DOHH2 (cell line): Measurements from ENCODE around the gene AGK.

ENCODE experiments used
- H3F3A ChIP-seq: fragments of 200-600 bp; sonication (generic), shearing (Covaris generic); 2 replicates; pipeline ENCODE4 v1.6.0; 2016; ENCODE audit warnings: antibody characterized with exemption, mild to moderate bottlenecking; ENCODE audit not compliant: control insufficient read depth, insufficient read depth
- H3K27ac ChIP-seq: fragments of 200-600 bp; sonication (generic); 2 replicates; pipeline ENCODE4 v1.5.1; 2014; ENCODE audit warnings: low read depth, mild to moderate bottlenecking, low read length, moderate library complexity
- H3K27me3 ChIP-seq: fragments of 200-600 bp; sonication (generic); 2 replicates; pipeline ENCODE4 v1.6.1; 2014; ENCODE audit warnings: mild to moderate bottlenecking, low read length, mixed read lengths; ENCODE audit not compliant: control insufficient read depth
- H3K36me3 ChIP-seq: fragments of 200-600 bp; sonication (generic); 2 replicates; pipeline ENCODE4 v1.6.1; 2014; ENCODE audit warnings: mild to moderate bottlenecking, low read length, moderate library complexity, mixed read lengths; ENCODE audit not compliant: control insufficient read depth
- H3K4me1 ChIP-seq: fragments of 200-600 bp; sonication (generic); 2 replicates; pipeline ENCODE4 v1.6.1; 2014; ENCODE audit warnings: mild to moderate bottlenecking, low read length, mixed read lengths; ENCODE audit not compliant: control insufficient read depth
- H3K4me2 ChIP-seq: fragments of 200-600 bp; sonication (generic); 2 replicates; pipeline ENCODE4 v1.6.0; 2014; ENCODE audit warnings: mild to moderate bottlenecking, low read length, moderate library complexity
- H3K4me3 ChIP-seq: fragments of 200-600 bp; sonication (generic); 2 replicates; pipeline ENCODE4 v1.5.1; 2014; ENCODE audit warnings: mild to moderate bottlenecking, low read length, mixed read lengths
- H3K79me2 ChIP-seq: fragments of 200-600 bp; sonication (generic); 2 replicates; pipeline ENCODE4 v1.6.1; 2014; ENCODE audit warnings: mild to moderate bottlenecking, low read length, mixed read lengths; ENCODE audit not compliant: control insufficient read depth
- H3K9me2 ChIP-seq: fragments of 200-600 bp; sonication (generic); replicated peaks from 2 replicates; pipeline ENCODE4 v1.6.1; 2014; ENCODE audit warnings: mild to moderate bottlenecking, low read length, mixed read lengths; ENCODE audit not compliant: control insufficient read depth
- H3K9me3 ChIP-seq: fragments of 200-600 bp; sonication (generic); 2 replicates; pipeline ENCODE4 v1.6.1; 2014; ENCODE audit warnings: antibody characterized with exemption, low read length, mixed read lengths; ENCODE audit not compliant: control insufficient read depth, insufficient read depth
- H4K20me1 ChIP-seq: fragments of 200-600 bp; sonication (generic); 2 replicates; pipeline ENCODE4 v1.6.0; 2014; ENCODE audit warnings: low read depth, mild to moderate bottlenecking, antibody characterized with exemption, low read length, moderate library complexity; ENCODE audit not compliant: control insufficient read depth, insufficient read depth
- EZH2phosphoT487 ChIP-seq: fragments of 200-600 bp; sonication (generic); IDR thresholded peaks from 2 replicates; pipeline ENCODE4 v1.6.1; 2017; ENCODE audit warnings: borderline replicate concordance, mild to moderate bottlenecking, antibody characterized with exemption, low read length, moderate library complexity, mixed read lengths
- TF ChIP-seq, protein P1 (sequence below): fragments of 200-600 bp; sonication (generic); IDR thresholded peaks from one replicate; pipeline ENCODE4 v1.5.1; 2014; ENCODE audit warnings: antibody characterized with exemption, mild to moderate bottlenecking, low read depth, low read length; ENCODE audit not compliant: poor library complexity, severe bottlenecking

Gene AGK

GRCh38 chr7:141685285-141686023 lies 134.2 kb downstream of the AGK start:
- no peaks in the 10 kb centered on the region for H3K9me2 ChIP-seq
- TF ChIP-seq EZH2phosphoT487: no peak
- TF ChIP-seq, protein P1, sequence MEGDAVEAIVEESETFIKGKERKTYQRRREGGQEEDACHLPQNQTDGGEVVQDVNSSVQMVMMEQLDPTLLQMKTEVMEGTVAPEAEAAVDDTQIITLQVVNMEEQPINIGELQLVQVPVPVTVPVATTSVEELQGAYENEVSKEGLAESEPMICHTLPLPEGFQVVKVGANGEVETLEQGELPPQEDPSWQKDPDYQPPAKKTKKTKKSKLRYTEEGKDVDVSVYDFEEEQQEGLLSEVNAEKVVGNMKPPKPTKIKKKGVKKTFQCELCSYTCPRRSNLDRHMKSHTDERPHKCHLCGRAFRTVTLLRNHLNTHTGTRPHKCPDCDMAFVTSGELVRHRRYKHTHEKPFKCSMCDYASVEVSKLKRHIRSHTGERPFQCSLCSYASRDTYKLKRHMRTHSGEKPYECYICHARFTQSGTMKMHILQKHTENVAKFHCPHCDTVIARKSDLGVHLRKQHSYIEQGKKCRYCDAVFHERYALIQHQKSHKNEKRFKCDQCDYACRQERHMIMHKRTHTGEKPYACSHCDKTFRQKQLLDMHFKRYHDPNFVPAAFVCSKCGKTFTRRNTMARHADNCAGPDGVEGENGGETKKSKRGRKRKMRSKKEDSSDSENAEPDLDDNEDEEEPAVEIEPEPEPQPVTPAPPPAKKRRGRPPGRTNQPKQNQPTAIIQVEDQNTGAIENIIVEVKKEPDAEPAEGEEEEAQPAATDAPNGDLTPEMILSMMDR: no peak
- no peaks in the 10 kb centered on the region for H3K36me3 ChIP-seq

DNA sequence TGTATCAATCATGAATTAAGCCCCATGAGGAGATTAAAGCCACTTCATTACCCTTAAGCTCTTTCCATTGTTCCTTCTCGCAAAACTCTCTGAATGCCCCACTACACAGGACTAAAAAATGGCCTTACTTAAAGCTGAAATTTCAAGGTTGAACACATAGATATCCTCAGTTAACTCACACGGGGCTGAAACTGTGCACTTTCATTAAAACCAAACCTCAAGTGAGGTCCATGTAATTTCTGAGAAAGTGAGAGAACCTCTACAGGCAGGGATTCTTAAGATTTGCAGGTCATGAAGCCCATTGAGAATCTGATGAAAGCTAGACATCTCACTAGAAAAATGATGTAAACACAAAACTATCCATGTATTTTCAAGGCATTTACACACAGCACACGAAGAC lies 134.9 kb downstream of the AGK start:
- no peak overlapping the region for H3K4me3 ChIP-seq
- H4K20me1 ChIP-seq: no peaks in the 10 kb centered on the region
- H3K27ac ChIP-seq: no peak overlapping the region
- peaks cover 2% of the 10 kb centered on the region; the same call in 1 of the 2 replicates for H3K27me3 ChIP-seq
- H3K9me2 ChIP-seq: no peaks in the 10 kb centered on the region
- H3K79me2 ChIP-seq: no peaks in the 10 kb centered on the region
- H3K4me1 ChIP-seq: no peaks in the 10 kb centered on the region
- H3K9me3 ChIP-seq: no peaks in the 10 kb centered on the region
- no peak for TF ChIP-seq EZH2phosphoT487
- TF ChIP-seq, protein P1: no peak
- H3K36me3 ChIP-seq: no peaks in the 10 kb centered on the region
- no peaks in the 10 kb centered on the region for H3F3A ChIP-seq
- H3K4me2 ChIP-seq: no peak overlapping the region

More at GRCh38 chr7:141685285-141686023, 134.2 kb downstream of the AGK start:
- no peaks in the 10 kb centered on the region for H3K27me3 ChIP-seq
- H3K4me2 ChIP-seq: no peak overlapping the region
- H3K79me2 ChIP-seq: no peaks in the 10 kb centered on the region
- H3K4me3 ChIP-seq: no peak overlapping the region
- no peaks in the 10 kb centered on the region for H3K9me3 ChIP-seq
- no peaks in the 10 kb centered on the region for H4K20me1 ChIP-seq
- H3F3A ChIP-seq: no peaks in the 10 kb centered on the region
- H3K27ac ChIP-seq: no peak overlapping the region
- no peaks in the 10 kb centered on the region for H3K4me1 ChIP-seq

DNA sequence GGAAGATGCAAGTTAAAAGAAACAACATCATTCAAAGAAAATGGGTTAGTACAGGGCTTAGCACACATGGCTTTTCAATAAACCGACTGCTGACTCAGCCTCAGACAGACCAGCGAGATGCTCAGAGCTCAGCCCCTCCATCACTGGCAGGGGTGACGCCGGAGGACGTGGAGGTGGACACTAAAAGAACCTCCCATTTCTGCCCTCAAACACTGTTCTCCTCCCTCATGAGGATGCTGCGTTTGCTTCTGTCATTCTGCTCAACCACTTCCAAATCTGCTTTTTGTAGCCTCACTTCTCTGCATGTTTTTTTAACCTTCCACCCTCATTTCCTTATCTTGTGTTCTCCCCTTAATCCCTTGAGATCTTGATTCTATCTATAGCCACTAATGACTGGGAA lies 135.5 kb downstream of the AGK start:
- Histone ChIP-seq H3K4me1 (no peaks in the 10 kb centered on the region), H3K36me3 (no peaks in the 10 kb centered on the region), H3K27me3 (peaks cover 6% of the 10 kb centered on the region; the same call in 1 of the 2 replicates), H4K20me1 (no peaks in the 10 kb centered on the region), H3K4me3 (no peak overlapping the region), H3F3A (no peaks in the 10 kb centered on the region), H3K9me3 (no peaks in the 10 kb centered on the region), H3K9me2 (no peaks in the 10 kb centered on the region), H3K4me2 (no peak overlapping the region), H3K27ac (no peak overlapping the region), H3K79me2 (no peaks in the 10 kb centered on the region)
- TF ChIP-seq, protein P1: no peak
- no peak for TF ChIP-seq EZH2phosphoT487
